CD4-positive, alpha-beta T cell (primary cell): ENCODE data around the gene TACSTD2. TPM values are rescaled to one million over a fixed set of nuclear protein-coding genes. Genes with fewer than 3 reads are reported as not detected.
A peak's percentile ranks its signal among the peaks of the same experiment; 100 is the strongest.

Source experiments
- ATAC-seq: fragments of 200-7000 bp; cut with Tn5 transposase; one replicate; pipeline ENCODE4 v1.10.0; 2022; ENCODE audit warnings: mild to moderate bottlenecking; ENCODE audit not compliant: poor library complexity
- CTCF ChIA-PET: fragments of 350-600 bp; sonication (Branson Sonifier 250); formaldehyde crosslinking; loops from one replicate; lab custom pipeline; 2021; ENCODE audit warnings: antibody characterized with exemption, inconsistent platforms; lab: Charles Lee
- POLR2A ChIA-PET: fragments of 350-600 bp; sonication (Branson Sonifier 250); formaldehyde crosslinking; loops from one replicate; lab custom pipeline; 2021; ENCODE audit warnings: antibody characterized with exemption, inconsistent platforms; lab: Charles Lee
- DNase-seq, 14 experiments: peaks; one replicate each; pipeline ENCODE4 v3.0.0-alpha.2; 2013 to 2020; ENCODE audit warnings: mixed read lengths in 2 of 14
- H3K27ac ChIP-seq, 2 donors: one replicate each; pipeline versions ENCODE4 v1.5.1 to v1.7.0; 2013; ENCODE audit warnings: low read length in 2 of 2, low read depth in 1 of 2, mild to moderate bottlenecking in 1 of 2
- H3K27me3 ChIP-seq, 2 experiments: 1 replicate in 1 of 2; 2 replicates in 1 of 2; pipeline versions ENCODE4 v1.6.1 to v1.7.0; 2013; ENCODE audit warnings: low read length in 2 of 2, control low read depth in 1 of 2, mild to moderate bottlenecking in 1 of 2, moderate library complexity in 1 of 2; ENCODE audit not compliant: insufficient read depth in 2 of 2, control insufficient read depth in 1 of 2
- H3K36me3 ChIP-seq: one replicate; pipeline ENCODE4 v1.6.1; 2013; ENCODE audit warnings: low read length, control low read depth; ENCODE audit not compliant: insufficient read depth
- H3K4me1 ChIP-seq: one replicate; pipeline ENCODE4 v1.6.1; 2013; ENCODE audit warnings: low read length, control low read depth; ENCODE audit not compliant: insufficient read depth
- H3K4me3 ChIP-seq: one replicate; pipeline ENCODE4 v1.5.1; 2013; ENCODE audit warnings: mild to moderate bottlenecking, low read length, moderate library complexity
- H3K9me3 ChIP-seq, 2 experiments: 1 replicate in 1 of 2; 2 replicates in 1 of 2; pipeline versions ENCODE4 v1.6.1 to v1.7.0; 2013; ENCODE audit warnings: low read length in 2 of 2, mild to moderate bottlenecking in 2 of 2, control low read depth in 1 of 2, moderate library complexity in 1 of 2; ENCODE audit not compliant: control insufficient read depth in 1 of 2, insufficient read depth in 1 of 2
- H3K27ac Mint-ChIP-seq: one replicate; pipeline ENCODE4 v1.8.0; 2020; ENCODE audit warnings: mixed read lengths
- H3K27me3 Mint-ChIP-seq: one replicate; pipeline ENCODE4 v1.8.0; 2021; ENCODE audit warnings: mixed read lengths
- H3K36me3 Mint-ChIP-seq: one replicate; pipeline ENCODE4 v1.8.0; 2021; ENCODE audit warnings: low read depth, mixed read lengths
- H3K4me1 Mint-ChIP-seq: one replicate; pipeline ENCODE4 v1.8.0; 2021; ENCODE audit warnings: low read depth, mixed read lengths
- H3K4me3 Mint-ChIP-seq: one replicate; pipeline ENCODE4 v1.8.0; 2020; ENCODE audit warnings: mild to moderate bottlenecking, mixed read lengths
- H3K9me3 Mint-ChIP-seq: one replicate; pipeline ENCODE4 v1.8.0; 2020; ENCODE audit warnings: mixed read lengths
- CTCF ChIP-seq: fragments of 200-600 bp; IDR thresholded peaks from one replicate; pipeline ENCODE4 v1.8.0; 2022; ENCODE audit warnings: antibody characterized with exemption, mild to moderate bottlenecking
- intact Hi-C, 2 experiments: fragments of 100-400 bp; cut with DNase I in 1 of 2; cut with micrococcal nuclease in 1 of 2; formaldehyde crosslinking; loops; one replicate each; pipeline versions ENCODE4 v1.15.1 to v1.9.0; 2023 to 2025; cut with DNase I, micrococcal nuclease
- total RNA-seq, 174 experiments: library from RNA in 2 of 174; stranded (reverse) in 2 of 174; gene quantifications; one replicate each; pipeline ENCODE4 v1.2.3 and lab custom pipeline; 2021 to 2026

The TACSTD2 gene
- total RNA-seq, 2 experiments from 2014 or later = 0.36 TPM

- no peaks in the 10 kb centered on the region for H3K9me3 Mint-ChIP-seq
- Histone ChIP-seq H3K36me3 (no peaks in the 10 kb centered on the region), H3K4me1 (peaks cover 15% of the 10 kb centered on the region), H3K4me3 (no peak overlapping the region), H3K9me3 (no peaks in the 10 kb centered on the region), H3K27ac (no peak overlapping the region), H3K27me3 (peaks cover 0 to 2% of the 10 kb centered on the region in 2 experiments)
- H3K27me3 Mint-ChIP-seq = peaks cover 8% of the 10 kb centered on the region
- no peak for TF ChIP-seq CTCF
- peak overlapping the region; percentile 26 for H3K4me3 Mint-ChIP-seq
- ATAC-seq = no peak
- intact Hi-C loops = loop anchor here (5.0 to 10.0 kb wide), 4 partner anchors 106 to 746 kb away; partner anchors contain the start of genes FGGY (in 1 of the 2), JUN (in 1 of the 2) and MYSM1 (in 1 of the 2)
- peaks cover 30% of the 10 kb centered on the region for H3K4me1 Mint-ChIP-seq
- no peak for DNase-seq
- POLR2A ChIA-PET = no interaction called here
- CTCF ChIA-PET = interaction anchor here (4.3 kb wide), 1 partner anchor 32 kb away, joined by 84 read pairs; no protein-coding TSS in a partner anchor
- peaks cover 15% of the 10 kb centered on the region for H3K36me3 Mint-ChIP-seq
- no peak overlapping the region for H3K27ac Mint-ChIP-seq
These were observed 28.7 kb downstream of the TACSTD2 start for GRCh38 chr1:58548371-58548770.

- no peaks in the 10 kb centered on the region for H3K9me3 ChIP-seq
- intact Hi-C loops = loop anchor here (1.0 to 10.0 kb wide), 8 partner anchors 30 to 1714 kb away; partner anchors contain the start of genes FGGY (in 1 of the 2), JUN (in 1 of the 2) and MYSM1 (in 1 of the 2)
- peak within 1 kb of the TSS; percentile 97 for H3K27ac Mint-ChIP-seq
- H3K27me3 Mint-ChIP-seq = peaks cover 6% of the 10 kb centered on the region
- ATAC-seq (peak; percentile 89), DNase-seq (peak; percentile 93 to 99 (median 98))
- peaks cover 35% of the 10 kb centered on the region for H3K4me1 Mint-ChIP-seq
- H3K4me1 ChIP-seq = peaks cover 15% of the 10 kb centered on the region
- H3K9me3 Mint-ChIP-seq = no peaks in the 10 kb centered on the region
- peaks cover 15% of the 10 kb centered on the region for H3K36me3 Mint-ChIP-seq
- H3K4me3 Mint-ChIP-seq = peak within 1 kb of the TSS; percentile 97
- peak within 1 kb of the TSS; percentile 82 for H3K4me3 ChIP-seq
- peak; percentile 93 for TF ChIP-seq CTCF
- ChIA-PET POLR2A (interaction anchor here (0.7 to 2.6 kb wide), 14 partner anchors 8 to 1268 kb away, joined by 3 to 29 read pairs (median 6); partner anchors contain the start of genes HOOK1, JUN and MYSM1), CTCF (interaction anchor here (0.8 to 4.3 kb wide), 13 partner anchors 8 to 1715 kb away, joined by 3 to 84 read pairs (median 7); partner anchors contain the start of gene HOOK1)
- H3K27me3 ChIP-seq = peaks cover 0 to under 1% of the 10 kb centered on the region in 2 experiments
- no peaks in the 10 kb centered on the region for H3K36me3 ChIP-seq
- peak within 1 kb of the TSS; percentile 96 to 97 for H3K27ac ChIP-seq
These were observed 30.3 kb downstream of the TACSTD2 start, which contains the start of gene OMA1 for GRCh38 chr1:58546520-58547308. OMA1 (minus strand) TSS chr1:58546726; CDS start chr1:58539294, 7,432 bp downstream.
